T1000 (cell line): Measurements from ENCODE around the gene HTR7.
"Not testable (repeated sequence)": the region's sequence is repeated elsewhere in the genome, so short reads cannot be mapped to it uniquely, and the experiment has no call there.

Experiments
- DNase-seq: peaks from one replicate; lab custom pipeline; 2025; ENCODE audit warnings: mixed read lengths; lab: John Stamatoyannopoulos, UW

The HTR7 gene

DNA sequence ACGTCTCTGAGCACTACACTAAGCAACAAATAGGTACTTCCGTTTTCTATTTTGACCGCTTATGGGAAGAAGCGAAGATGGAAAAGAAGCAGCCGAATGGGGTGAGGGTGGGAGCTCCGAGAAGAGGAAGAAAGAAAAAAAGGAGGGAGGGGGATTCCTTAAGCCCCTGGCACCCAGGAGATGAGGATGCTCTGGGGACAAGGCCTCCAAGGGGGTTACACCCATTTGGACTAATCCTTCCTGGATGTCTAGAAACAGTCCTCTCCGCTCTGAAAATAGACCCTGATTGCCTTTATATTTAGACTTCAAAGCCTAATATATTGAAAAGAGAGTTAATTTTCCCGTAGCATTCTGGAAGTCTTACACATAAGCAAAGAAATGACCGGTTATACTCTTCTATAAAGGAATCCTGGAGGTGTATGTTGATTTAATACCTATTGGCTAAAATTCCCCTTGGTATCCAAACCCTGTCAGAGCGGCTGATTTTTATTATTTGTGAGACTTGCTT, 676 bp upstream of the HTR7 start:
- DNase-seq, result no peak

DNA sequence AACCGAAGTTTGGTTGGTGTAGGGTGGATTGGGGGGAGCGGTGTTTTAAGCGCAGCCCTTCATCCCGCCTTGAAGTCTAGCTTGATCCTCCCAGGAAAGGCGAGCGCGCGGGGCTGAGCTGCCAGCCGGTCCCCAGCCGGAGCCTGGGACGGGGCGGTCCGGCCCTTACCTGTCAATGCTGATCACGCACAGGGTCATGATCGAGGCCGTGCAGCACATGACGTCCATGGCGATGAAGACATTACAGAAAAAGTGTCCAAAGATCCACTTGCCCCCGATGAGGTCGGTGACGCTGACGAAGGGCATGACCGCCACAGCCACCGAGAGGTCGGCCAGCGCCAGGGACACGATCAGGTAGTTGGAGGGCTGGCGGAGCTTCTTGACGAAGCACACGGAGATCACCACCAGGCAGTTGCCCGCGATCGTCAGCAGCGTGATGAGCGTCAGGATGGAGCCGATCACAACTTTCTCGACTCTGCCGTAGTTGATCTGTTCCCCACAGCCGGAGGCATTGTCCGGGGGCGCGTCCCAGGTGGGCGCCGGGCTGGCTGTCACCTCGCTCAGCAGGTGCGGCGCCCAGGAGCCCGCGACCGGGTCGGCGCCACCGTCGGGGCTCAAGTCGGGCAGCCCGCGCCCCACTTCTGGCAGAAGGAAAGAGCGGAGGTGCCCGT, 740 bp downstream of the HTR7 start:
- DNase-seq, result peak; percentile 31

DNA sequence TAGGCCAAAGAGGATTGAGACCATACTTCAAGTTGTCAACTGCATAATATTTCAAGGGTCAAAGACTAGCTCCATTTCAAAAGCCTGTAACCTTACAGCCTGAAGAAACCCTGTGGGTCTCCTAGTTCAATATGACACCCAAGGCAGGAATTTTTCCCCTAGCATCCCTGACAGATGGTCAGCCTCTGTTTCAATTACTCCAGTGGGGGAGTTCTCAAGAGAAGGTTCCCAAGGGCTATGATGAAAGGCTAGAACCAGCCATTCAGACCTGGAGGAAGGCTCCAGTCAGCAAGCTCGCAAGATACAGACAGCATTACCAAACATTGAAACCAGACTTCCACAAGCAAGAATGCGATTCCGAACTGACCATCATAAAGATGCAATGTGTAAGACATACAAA, 1.6 kb downstream of the HTR7 start:
- DNase-seq, result no peak

DNA sequence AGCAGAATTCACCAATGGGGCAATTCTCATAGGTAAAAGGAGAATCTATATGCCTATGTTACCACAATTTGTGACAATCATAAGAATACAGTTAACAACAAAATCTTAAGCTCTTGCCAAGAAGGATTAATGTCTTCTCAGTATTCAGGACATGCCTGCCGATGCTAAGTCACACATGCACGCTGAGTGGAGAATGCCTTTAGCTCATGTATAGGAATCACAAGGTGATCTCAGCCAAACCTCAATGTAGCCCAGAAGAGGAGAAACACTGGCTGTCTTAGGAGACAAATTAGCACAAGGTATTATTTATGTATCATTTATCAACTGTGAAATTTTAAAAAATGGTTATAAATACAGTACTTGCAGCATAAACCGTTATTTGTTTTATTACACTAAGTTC, 2.7 kb downstream of the HTR7 start:
- no peak for DNase-seq

DNA sequence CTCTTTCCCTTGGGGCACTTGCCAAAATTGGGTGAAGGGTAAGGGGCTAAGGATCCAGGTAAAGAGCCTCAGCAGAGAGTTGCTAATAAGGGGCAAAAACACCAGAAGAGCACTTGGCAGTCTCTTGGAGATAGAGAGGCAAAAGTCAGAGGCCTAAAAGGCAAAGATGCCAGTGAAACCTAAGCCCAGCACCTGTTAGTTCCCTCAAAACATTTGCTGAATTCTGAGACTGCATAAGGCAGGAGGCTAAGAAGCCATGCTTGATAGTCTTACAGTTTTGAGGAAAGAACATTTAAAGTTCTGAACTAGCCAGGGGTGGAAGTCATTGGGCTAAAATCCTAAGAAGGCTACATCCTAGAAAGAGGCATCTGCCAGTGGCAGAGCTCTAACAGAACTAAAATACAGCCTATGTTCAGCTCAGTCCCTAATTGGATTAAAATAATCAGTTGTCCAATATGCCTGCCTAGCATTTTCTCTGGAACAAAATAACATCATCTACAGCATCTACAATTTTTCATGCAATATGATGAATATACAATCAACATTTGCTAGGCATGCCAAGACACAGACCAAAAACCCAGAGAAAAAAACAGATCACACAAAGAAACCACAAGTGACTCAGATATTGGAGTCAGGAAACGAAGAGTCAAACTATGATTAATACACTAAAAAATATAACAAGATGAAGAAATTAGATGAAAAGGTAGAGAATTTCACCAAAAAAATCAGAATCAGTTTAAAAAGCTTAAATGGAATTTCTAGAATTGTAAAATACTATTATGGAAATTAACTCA, 7.7 kb downstream of the HTR7 start:
- no peak for DNase-seq

DNA sequence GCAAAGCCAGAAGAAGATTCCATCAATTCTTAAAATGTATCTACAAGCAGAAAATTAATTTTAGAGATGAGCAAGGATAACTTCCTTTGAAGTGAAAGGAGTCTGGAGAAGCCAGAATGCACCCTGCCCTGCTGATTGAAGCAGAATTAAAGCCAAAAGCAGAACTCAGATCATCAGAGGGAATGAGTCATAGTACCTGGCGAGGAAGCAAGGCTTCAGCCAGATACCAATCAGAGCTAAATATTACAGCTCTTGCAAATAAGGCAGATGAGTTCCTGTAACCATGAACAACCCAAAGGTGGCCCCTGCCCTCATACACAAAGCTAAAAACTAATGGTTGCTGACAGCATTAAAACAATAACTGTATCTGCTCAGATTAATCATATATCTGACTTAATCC, 10.4 kb downstream of the HTR7 start:
- no peak for DNase-seq

DNA sequence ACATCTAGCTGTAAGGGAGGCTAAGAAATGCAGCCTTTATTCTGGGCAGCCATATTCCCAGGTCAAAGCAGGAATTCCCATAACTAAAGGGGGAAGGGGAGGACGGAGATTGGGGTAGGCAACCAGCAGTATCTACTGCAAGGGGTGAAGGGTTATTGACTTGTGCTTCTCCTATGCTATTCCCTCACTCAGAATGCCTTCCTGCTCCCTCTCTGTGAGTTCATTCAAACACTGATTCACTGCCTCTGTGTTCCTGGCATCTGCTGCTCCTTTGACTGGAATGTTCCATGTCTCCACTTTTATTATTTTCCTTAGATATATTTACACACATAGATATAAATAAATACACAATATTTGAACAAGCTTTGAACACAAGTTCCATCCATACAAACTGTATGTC, 11.1 kb downstream of the HTR7 start:
- DNase-seq, result no peak

DNA sequence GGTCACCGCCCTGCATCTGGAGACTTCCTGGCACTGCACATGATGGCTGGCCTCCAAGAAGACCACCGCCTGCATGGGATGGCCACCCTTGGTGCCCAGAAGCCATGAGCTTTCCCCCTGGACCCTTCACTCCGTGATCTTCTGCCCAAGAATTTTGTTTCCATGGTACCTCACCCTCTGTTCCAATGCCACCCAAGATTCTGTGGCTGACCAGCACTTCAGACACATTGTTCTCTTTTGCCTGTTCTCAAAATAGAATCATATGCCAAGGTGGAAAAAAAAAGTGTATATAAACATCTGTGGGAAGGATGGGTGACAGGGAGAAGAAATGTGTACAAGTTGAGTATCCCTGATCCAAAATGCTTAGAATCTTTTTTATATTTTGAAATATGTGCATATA, 12.1 kb downstream of the HTR7 start:
- DNase-seq, result no peak

DNA sequence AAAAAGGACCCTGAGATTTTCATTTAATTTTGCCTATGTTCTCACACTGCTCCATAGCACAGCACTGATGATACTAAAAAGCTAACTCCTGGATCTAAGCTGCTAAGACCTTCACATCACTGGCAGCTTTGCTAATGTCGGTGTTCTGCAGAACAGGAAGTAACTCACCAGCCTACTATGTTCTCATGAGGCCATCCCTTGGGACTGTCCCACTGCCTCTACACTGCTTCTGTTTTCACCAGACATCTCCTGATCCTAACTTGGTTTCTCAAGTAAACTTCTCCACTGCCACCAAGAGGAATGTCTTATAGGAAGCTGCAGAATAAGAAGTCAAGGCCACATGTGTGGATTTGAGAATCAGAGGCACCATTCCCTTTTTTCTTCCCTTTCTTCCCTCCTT, 15.1 kb downstream of the HTR7 start:
- no peak for DNase-seq

DNA sequence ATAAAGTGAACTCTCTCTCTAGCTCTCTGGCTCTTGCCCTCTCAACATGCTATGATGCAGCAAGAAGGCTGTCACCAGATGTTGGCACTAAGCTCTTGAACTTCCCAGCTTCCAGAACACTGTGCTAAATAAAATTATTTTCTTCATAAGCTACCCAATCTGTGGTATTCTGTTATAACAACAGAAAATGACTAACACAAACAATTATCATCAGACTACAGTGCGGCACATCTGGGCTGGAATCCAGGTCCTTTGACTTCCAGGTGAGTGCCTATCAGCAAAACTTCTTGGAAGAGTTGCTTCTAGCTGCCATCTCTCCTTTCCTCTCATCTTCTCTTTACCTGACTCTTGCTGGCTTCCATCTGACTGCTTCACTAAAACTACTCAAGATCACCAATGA, 20.4 kb downstream of the HTR7 start:
- no peak for DNase-seq

DNA sequence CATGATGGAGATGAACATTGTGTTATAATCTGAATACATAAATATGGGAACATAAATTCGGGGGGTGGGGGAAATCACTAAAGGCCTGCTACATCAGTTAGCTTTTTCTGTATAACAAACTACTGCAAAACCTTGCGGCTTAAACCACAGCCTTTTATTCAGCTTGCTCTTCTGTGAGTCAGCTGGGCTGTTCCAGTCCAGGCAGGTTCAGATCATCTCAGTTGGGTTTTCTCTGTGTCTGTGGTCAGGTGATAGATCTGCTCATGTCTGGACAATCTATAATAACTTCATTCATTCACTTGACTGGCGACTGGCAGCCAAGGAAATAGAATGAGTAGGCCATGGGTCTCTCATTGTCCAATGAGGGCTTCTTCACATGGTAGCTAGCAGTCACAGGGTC, 23.5 kb downstream of the HTR7 start:
- no peak for DNase-seq

DNA sequence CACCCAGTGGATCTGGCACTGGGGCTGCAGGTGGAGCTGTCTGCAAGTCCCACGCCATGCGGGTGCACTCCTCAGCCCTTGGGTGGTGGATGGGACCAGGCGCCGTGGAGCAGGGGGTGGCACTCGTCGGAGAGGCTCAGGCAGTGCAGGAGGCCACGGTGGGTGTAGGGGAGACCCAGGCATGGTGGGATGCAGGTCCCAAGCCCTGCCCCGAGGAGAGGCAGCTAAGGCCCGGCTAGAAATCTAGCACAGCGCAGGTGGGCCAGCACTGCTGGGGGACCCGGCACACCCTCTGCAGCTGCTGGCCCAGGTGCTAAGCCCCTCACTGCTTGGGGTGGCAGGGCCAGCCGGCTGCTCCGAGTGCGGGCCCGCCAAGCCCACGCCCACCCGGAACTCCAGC, 25.7 kb downstream of the HTR7 start:
- no peak for DNase-seq

DNA sequence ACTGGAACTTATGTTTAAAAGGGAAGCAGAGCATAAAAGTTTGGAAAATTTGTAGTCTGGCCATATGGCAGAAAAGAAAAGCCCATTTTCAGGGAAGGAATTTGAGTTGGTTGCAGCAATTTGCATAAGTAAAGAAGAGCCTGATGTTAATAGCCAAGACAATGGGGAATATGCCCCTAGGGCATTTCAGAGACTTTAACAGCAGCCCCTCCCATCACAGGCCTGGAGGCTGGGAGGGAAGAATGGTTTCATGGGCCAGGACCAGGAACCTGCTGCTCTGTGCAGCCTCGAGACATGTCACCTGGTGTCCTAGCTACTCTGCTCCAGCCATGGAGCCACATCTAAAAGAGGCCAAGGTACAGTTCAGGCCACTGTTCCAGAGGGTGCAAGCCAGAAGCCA, 35.3 kb downstream of the HTR7 start:
- DNase-seq, result no peak

DNA sequence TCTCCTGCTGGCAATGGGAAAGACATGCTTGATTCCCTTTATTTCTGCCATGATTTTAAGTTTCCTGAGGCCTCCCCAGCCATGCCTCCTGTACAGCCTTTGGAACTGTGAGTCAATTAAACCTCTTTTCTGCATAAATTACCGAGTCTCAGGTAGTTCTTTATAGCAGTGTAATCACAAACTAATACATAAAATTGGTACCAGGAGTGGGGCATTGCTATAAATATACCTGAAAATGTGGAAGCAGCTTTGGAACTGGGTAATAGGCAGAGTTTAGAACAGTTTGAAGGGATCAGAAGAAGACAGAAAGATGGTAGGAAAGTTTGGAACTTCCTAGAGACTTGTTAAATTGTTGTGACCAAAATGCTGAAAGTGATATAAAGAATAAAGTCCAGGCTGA, 36.0 kb downstream of the HTR7 start:
- not testable (repeated sequence) for DNase-seq

DNA sequence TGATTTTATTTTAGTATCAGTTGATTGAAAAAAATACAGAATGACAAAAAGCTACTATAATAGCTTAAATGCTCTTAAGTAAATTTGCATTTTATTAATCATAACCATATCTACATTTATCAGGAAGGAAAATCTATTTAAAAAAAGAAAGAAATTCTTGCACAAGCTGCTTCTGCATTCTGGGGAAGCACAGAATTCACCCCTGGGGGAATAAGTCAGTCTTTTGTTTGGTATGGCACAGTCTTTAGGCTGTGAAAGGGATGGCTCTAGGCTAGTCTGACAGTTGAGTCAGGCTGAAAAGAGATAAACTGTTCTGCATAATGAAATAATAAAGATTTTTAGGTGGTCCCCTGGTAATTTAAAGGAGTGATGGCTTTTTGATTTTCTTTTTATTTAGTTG, 37.9 kb downstream of the HTR7 start:
- DNase-seq, result no peak

DNA sequence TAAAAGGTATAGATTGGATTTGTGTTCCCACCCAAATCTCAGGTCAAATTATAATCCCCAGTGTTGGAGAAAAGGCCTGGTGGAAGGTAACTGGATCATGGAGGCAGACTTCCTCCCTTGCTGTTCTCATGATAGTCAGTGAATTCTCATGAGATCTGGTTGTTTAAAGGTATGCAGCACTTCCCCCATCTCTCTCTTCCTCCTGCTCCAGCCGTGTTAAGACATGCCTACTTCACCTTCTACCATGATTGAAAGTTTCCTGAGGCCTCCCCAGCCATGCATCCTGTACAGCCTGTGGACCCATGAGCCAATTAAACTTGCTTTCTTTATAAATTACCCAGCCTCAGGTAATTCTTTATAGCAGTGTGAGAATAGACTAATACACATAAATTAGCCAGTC, 39.1 kb downstream of the HTR7 start:
- DNase-seq, result no peak

DNA sequence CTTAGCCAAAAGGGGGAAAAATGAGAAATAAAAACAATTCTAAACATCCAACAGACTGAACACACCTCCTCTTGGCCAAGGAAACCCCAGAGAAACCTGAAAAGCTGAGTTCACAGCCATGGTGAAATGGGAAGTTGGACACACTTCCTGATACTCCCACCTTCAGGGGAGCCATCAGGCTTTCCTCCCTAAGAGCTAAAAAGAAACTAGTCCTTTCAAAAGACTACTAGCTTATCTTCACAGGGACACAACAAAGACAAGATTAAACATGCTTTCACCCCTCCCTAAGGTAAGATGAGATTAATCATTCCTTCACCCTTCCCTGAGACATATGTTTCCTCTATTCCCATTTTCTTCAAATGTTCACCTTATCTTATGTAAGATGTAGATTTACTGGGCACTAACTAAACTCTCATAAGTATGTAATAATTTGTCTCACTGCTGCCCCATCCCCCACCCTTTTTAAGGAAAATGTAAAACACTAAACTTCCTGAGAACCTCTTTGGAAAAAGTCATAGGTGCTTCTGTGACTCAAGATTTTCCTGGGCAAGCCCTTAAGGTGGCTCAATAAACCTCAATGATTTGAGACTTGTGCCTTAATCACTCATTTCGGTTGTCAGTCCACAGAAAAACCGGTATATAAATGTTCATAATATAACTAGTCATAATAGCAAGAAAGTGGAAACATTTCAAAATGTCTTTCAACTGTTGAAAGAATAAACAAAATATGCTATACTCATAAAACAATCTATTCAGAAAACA, 40.5 kb downstream of the HTR7 start:
- DNase-seq, result no peak

DNA sequence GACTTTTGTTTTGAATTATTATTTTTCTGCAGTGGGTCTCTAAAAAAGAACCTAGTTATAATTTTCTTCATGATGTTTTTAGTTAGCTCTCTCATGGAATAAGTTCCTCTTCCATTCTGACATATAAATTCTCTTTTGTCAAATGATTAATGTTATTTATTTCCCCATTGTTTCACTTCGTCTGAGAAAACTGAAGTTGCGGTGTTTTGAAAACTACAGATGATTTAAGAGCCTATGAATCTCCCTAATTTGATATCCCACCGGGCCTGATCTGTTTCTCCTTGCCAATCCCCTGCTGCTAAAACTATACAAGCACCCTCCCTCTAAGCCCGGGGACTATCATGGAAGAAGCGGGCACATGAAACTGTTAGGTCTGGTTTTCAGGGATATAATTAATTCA, 41.4 kb downstream of the HTR7 start:
- DNase-seq, result no peak

DNA sequence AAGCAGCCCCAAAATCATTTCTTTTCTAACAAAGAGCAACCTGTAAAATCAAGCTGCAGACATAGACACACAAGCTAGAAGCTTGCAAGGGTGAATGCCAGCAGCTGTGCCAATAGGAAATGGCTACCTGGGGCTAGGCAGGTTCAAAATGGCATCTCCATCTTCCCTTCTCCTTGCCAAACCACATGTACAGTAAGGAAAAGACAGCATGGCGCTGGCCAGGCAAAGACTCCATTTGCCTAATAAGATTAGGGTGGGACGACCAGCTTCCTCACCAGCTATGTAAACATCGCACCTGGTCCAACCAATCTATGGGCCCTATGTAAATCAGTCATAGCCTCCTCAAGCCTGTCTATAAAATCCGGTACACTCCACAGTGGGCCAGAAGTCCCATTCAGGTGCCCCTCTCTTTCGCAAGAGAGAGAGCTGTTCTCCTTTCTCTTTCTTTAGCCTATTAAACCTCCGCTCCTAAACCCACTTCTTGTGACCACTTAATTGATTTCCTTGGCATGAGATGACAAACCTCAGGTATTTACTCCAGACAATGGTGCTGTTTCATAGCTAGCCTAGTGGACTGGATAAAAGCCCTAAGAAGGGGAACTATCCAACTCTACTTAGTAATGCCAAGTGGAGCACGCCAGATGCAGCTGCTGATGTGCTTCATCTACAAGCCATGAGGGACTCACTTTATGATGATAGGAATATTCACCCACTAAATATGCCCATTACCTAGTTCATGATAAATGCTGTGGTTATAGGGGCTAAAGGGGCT, 44.1 kb downstream of the HTR7 start:
- no peak for DNase-seq

DNA sequence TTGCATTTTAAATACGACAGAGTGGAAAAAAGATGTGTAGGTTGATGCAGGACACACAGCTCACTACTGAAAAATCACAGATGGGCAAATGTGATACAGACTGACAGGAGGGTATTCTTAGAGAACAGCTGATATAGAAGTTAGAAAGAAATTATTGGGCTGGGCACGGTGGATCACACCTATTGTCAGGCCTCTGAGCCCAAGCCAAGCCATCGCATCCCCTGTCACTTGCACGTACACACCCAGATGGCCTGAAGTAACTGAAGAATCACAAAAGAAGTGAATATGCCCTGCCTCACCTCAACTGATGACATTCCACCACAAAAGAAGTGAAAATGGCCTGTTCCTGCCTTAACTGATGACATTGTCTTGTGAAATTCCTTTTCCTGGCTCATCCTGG, 50.7 kb downstream of the HTR7 start:
- DNase-seq, result not testable (repeated sequence)

DNA sequence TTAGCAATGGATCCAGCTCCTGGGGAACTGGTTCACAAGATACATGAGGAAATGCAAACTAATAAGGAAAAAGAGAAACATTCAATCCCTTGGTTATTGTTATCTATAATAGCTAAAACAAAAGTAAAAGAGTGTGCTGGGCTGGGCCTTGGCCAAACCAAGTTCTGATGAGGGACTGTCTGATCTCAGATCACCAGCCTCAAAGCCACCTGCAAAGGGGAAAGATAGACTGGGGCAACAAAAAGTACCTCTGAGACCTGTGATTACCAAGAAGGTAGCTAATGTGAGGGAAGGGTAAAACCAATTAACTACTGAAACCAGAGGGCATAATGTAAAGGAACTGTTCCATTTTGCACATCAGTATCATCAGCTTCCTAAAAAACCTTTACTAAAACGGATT, 51.2 kb downstream of the HTR7 start:
- no peak for DNase-seq

DNA sequence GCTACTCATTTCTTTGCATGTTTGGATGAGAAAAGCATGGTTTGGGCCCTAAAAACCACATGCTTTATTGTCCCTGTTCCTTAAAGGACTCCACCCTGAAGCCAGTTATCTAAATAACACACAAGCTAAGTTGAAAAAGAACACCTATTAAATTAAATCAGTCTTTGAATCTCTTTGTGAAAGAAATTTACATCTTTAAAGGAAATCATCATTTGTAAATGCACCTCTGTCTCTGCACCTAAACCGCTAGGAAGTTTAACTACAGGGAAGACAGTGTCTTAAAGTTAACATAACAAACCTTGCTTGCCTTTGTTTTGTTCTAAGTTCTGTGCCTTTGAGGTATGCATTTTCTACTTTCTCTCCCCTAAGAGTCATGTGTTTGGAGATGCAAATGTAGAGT, 52.6 kb downstream of the HTR7 start:
- no peak for DNase-seq
